Epithelial cell of proximal tubule (primary cell): ENCODE results near the gene KRTAP6-3. TPM values are rescaled to one million over a fixed set of nuclear protein-coding genes. Genes with fewer than 3 reads are reported as not detected.

Experiments
- DNase-seq: peaks from one replicate; pipeline ENCODE4 v3.0.0-alpha.2; 2011; ENCODE audit warnings: low read depth
- H3K4me3 ChIP-seq: 2 replicates; pipeline ENCODE4 v1.5.1; 2011; ENCODE audit warnings: low read depth, mild to moderate bottlenecking, low read length
- CTCF ChIP-seq: conservative IDR thresholded peaks from 2 replicates; pipeline ENCODE4 v1.5.1; 2012; ENCODE audit warnings: low read depth, mild to moderate bottlenecking, low read length
- total RNA-seq: library from RNA; depleted of rRNA; stranded (reverse); fragments of >200 nt; gene quantifications from 2 replicates; pipeline ENCODE4 v1.2.3, GENCODE V29; 2015

Gene KRTAP6-3
- total RNA-seq, 1 donor from 2014 or later, result not detected

GRCh38 chr21:30620522-30620921, 28.3 kb downstream of the KRTAP6-3 start, which contains the start of gene KRTAP20-4:
Gene KRTAP20-4, plus strand, starts transcription at chr21:30620627.
- no peak for DNase-seq
- no peak within 1 kb of the TSS for H3K4me3 ChIP-seq
- no peak for TF ChIP-seq CTCF

- no peak for TF ChIP-seq CTCF
- DNase-seq, result no peak
- no peak overlapping the region for H3K4me3 ChIP-seq
These were observed 31.1 kb downstream of the KRTAP6-3 start for GRCh38 chr21:30623362-30623761.

GRCh38 chr21:30625449-30626165, 33.4 kb downstream of the KRTAP6-3 start:
- DNase-seq, result no peak
- no peak overlapping the region for H3K4me3 ChIP-seq
- no peak for TF ChIP-seq CTCF

GRCh38 chr21:30628109-30628508, 35.9 kb downstream of the KRTAP6-3 start:
- DNase-seq, result no peak
- no peak overlapping the region for H3K4me3 ChIP-seq
- no peak for TF ChIP-seq CTCF

- no peak for TF ChIP-seq CTCF
- no peak overlapping the region for H3K4me3 ChIP-seq
- no peak for DNase-seq
These were observed 37.0 kb downstream of the KRTAP6-3 start for GRCh38 chr21:30629200-30629599.

GRCh38 chr21:30634906-30635305, 42.7 kb downstream of the KRTAP6-3 start, which contains the start of gene KRTAP20-2:
Gene KRTAP20-2, plus strand, starts transcription at chr21:30635206. Its CDS starts 58 bp downstream, at chr21:30635264.
- DNase-seq, result no peak
- TF ChIP-seq CTCF, result no peak
- H3K4me3 ChIP-seq, result no peak within 1 kb of the TSS

GRCh38 chr21:30638686-30639085, 46.4 kb downstream of the KRTAP6-3 start:
- H3K4me3 ChIP-seq, result no peak overlapping the region
- TF ChIP-seq CTCF, result no peak
- DNase-seq, result no peak
